ENCODE measurements around the gene MESP1.
"Not testable (repeated sequence)": the region's sequence is repeated elsewhere in the genome, so short reads cannot be mapped to it uniquely, and the experiment has no call there.

The MESP1 gene, protein sequence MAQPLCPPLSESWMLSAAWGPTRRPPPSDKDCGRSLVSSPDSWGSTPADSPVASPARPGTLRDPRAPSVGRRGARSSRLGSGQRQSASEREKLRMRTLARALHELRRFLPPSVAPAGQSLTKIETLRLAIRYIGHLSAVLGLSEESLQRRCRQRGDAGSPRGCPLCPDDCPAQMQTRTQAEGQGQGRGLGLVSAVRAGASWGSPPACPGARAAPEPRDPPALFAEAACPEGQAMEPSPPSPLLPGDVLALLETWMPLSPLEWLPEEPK

DNA sequence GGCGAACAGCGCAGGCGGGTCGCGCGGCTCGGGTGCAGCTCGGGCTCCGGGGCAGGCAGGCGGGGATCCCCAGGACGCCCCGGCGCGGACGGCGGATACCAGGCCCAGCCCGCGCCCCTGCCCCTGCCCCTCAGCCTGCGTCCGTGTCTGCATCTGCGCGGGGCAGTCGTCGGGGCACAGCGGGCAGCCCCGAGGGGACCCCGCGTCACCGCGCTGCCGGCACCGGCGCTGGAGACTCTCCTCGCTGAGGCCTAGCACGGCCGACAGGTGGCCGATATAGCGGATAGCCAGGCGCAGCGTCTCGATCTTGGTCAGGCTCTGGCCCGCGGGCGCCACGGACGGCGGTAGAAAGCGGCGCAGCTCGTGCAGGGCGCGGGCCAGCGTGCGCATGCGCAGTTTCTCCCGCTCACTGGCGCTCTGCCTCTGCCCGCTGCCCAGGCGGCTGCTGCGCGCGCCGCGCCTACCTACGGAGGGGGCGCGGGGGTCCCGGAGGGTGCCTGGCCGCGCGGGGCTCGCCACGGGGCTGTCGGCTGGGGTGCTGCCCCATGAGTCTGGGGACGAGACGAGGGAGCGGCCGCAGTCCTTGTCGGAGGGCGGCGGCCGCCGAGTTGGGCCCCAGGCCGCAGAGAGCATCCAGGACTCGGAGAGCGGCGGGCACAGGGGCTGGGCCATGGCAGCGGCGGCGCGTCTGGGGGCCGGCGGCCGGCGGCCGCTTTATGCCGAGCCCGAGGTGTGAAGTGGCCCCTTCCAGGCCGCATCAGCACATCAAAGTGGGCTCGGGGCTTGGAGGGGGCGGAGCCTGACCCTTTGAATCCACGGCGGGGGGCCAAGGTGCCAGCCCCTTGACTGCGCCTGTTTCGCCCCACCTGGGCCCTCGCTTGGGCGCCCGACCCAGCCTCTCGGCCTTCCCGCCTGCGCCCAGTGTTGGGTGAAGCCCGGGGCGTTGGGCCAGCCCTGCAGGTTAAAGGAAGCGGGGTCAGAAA lies at the start of gene MESP1:
Gene MESP1 (minus strand): TSS at position 690 of the 983 bp plus-strand sequence. CDS start 18 bp downstream, at position 672.
- peak; percentile 95 for DNase-seq (ENCODE audit: low spot score)

GRCh38 chr15:89799918-89800498 lies 49.0 kb upstream of the MESP1 start:
- DNase-seq (ENCODE audit: low spot score): no peak

DNA sequence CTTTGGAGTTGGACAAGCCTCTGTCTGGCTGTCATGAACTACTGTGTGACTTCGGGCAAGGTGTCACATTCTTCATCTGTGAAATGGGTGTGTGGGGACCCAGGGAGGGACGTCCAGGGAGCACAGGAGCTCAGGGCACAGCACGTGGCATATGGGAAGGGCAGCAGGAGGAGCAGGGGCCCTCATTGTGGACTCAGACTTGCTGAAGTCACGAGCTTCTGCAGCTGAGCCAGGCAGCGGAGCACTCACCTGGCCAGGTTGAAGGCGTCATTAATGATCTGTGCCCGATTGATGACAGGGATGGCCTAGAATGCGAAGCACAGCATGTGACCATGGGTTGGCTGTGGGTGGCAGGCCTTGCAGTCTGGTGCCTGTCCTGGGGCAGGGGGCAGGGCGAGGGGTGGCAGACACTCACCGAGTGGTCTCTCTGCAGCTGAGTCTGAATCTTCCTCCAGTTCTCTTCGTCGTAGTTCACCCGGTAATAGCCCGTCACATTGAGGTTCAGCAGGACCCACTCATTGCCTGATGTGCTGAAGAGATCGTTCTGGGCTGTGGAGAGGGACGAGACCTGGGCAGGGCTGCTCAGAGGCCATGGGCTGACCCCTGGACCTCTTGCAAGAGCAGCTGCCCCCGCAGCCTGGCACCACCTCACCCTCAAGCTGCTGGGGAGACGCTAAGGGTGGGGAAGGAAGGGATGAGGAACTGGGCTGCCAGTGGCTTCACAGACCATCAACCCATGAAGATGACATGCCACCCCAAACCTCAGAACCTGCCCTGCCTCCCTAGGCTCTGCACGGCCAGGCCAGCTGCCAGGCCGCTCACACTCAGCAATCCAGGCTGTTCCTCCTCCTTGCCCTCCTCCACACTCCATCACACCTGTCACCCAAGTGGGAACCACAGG lies 48.2 kb upstream of the MESP1 start:
- no peak for DNase-seq (ENCODE audit: low spot score)

- DNase-seq (ENCODE audit: low spot score): no peak
These were observed 46.7 kb upstream of the MESP1 start for GRCh38 chr15:89797678-89798201.

- no peak for DNase-seq (ENCODE audit: low spot score)
These were observed 44.9 kb upstream of the MESP1 start for GRCh38 chr15:89795996-89796395.

GRCh38 chr15:89794627-89795241 lies 43.7 kb upstream of the MESP1 start:
- no peak for DNase-seq (ENCODE audit: low spot score)

GRCh38 chr15:89792106-89792805 lies 41.2 kb upstream of the MESP1 start:
- DNase-seq (ENCODE audit: low spot score): no peak

GRCh38 chr15:89790661-89791060 lies 39.6 kb upstream of the MESP1 start:
- no peak for DNase-seq (ENCODE audit: low spot score)

DNA sequence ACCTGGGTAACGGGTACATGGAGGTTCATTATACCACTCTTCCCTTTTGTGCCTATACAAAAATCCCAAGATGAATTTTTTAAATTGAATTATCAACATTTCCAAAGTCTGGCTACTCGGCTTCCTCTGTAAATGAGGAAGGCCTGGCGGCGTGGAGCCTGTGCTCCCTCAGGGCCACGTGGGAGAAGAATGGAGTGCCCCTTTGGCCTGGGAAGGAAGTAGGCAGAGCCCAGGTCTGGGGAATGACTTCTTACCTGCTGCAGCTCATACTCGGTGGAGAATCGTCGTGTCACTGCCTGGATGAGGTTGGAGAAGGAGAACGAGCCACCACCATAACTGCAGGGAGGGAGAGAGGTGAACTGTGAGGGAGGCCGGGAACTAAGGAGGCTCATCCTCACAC lies 39.2 kb upstream of the MESP1 start:
- DNase-seq (ENCODE audit: low spot score): no peak

DNA sequence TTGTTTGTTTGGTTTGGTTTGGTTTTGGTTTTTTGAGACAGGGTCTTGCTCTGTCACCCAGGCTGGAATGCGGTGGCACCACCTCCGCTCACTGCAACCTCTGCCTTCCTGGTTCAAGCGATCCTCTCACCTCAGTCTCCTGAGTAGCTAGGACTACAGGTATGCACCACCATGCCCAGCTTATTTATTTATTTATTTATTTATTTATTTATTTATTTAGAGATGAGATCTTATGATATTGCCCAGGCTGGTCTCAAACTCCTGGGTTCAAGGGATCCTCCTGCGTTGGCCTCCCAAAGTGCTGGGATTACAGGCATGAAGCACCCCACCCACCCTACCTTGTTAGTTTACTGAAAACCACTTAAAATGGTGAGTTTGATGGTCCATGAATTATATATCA lies 37.5 kb upstream of the MESP1 start:
- not testable (repeated sequence) for DNase-seq (ENCODE audit: low spot score)

DNA sequence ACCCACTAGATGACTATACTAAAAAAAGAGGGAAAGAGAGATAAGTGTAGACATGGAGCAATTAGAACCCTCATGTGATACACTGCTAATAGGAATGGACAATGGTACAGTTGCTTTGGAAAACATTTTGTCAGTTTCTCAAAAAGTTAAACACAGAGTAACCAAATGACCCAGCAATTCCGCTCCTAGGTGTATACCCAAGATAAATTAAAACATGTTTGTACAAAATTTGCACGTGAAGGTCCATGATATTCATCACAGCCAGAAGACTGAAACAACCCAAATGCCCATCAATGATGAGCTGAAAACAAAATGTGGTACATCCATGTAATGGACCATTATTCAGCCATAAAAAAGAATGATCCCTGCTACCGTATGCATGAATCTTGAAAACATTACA lies 36.9 kb upstream of the MESP1 start:
- no peak for DNase-seq (ENCODE audit: low spot score)

- no peak for DNase-seq (ENCODE audit: low spot score)
These were observed 34.7 kb upstream of the MESP1 start for GRCh38 chr15:89785774-89786140.

GRCh38 chr15:89785064-89785773 lies 34.2 kb upstream of the MESP1 start:
- no peak for DNase-seq (ENCODE audit: low spot score)

GRCh38 chr15:89784686-89784960 lies 33.6 kb upstream of the MESP1 start:
- no peak for DNase-seq (ENCODE audit: low spot score)

GRCh38 chr15:89783861-89784685 lies 33.0 kb upstream of the MESP1 start:
- DNase-seq (ENCODE audit: low spot score): no peak

GRCh38 chr15:89783111-89783860 lies 32.2 kb upstream of the MESP1 start:
- no peak for DNase-seq (ENCODE audit: low spot score)

DNA sequence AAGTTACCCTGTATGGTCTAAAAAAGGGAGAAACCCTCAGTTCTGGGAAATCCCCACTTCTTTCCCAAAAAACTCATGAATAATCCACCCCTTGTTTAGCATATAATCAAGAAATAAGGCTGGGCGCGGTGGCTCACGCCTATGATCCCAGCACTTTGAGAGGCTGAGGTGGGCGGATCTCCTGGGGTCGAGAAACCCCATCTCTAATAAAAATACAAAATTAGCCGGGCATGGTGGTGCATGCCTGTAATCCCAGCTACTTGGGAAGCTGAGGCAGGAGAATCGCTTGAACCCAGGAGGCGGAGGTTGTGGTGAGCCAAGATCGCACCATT lies 31.5 kb upstream of the MESP1 start:
- not testable (repeated sequence) for DNase-seq (ENCODE audit: low spot score)

- no peak for DNase-seq (ENCODE audit: low spot score)
These were observed 31.0 kb upstream of the MESP1 start for GRCh38 chr15:89781891-89782618.
